H1 (cell line): ENCODE data around the gene EPB41L2. TPM values are rescaled to one million over a fixed set of nuclear protein-coding genes. Genes with fewer than 3 reads are reported as not detected.

Experiments
- EGR1 ChIP-seq: IDR thresholded peaks from 2 replicates; pipeline ENCODE4 v1.6.1; 2011; ENCODE audit warnings: low read depth, low read length, borderline replicate concordance
- TCF12 ChIP-seq: IDR thresholded peaks from 2 replicates; pipeline ENCODE4 v1.6.1; 2011; ENCODE audit warnings: low read depth, mild to moderate bottlenecking, low read length
- polyA plus RNA-seq, 7 experiments: library from polyadenylated mRNA; depleted of rRNA in 3 of 7; stranded (reverse) in 5 of 7; unstranded in 2 of 7; fragments of >200 nt in 5 of 7; fragments of 200-250 nt in 2 of 7; gene quantifications; 1 replicate in 5 of 7; 2 replicates in 1 of 7; 4 replicates in 1 of 7; pipeline versions ENCODE4 v1.2.1 to v1.2.3, GENCODE V29; 2011 to 2013; ENCODE audit warnings: missing spikeins in 2 of 7, mixed read lengths in 2 of 7
- total RNA-seq: library from RNA; stranded (reverse); fragmentation: NEBNext Ultra II Directional; extraction: Animal tissue kit (Norgen Biotek cat#: 25700); gene quantifications from 2 replicates; pipeline ENCODE4 v1.2.1, GENCODE V29; 2021
- TF ChIP-seq, protein P1 (sequence below): IDR thresholded peaks from 2 replicates; pipeline ENCODE4 v1.6.1; 2012; ENCODE audit warnings: low read length, inconsistent platforms

The EPB41L2 gene
- total and polyA plus RNA-seq, 2 of the 8 experiments (the other 6 are each of a cell fraction or from before 2014, with no cell fraction given) = 22.5 to 123 TPM

GRCh38 chr6:131029626-131030297, 33.3 kb downstream of the EPB41L2 start (continued):
- TF ChIP-seq, protein P1, sequence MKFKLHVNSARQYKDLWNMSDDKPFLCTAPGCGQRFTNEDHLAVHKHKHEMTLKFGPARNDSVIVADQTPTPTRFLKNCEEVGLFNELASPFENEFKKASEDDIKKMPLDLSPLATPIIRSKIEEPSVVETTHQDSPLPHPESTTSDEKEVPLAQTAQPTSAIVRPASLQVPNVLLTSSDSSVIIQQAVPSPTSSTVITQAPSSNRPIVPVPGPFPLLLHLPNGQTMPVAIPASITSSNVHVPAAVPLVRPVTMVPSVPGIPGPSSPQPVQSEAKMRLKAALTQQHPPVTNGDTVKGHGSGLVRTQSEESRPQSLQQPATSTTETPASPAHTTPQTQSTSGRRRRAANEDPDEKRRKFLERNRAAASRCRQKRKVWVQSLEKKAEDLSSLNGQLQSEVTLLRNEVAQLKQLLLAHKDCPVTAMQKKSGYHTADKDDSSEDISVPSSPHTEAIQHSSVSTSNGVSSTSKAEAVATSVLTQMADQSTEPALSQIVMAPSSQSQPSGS = no peak
- TF ChIP-seq EGR1 = no peak
- TF ChIP-seq TCF12 = no peak
- TF ChIP-seq, all 59 proteins: peak for 0
